KMS-11 (cell line): ENCODE measurements around the gene BRSK2.
"Not testable (repeated sequence)": the region's sequence is repeated elsewhere in the genome, so short reads cannot be mapped to it uniquely, and the experiment has no call there.

Experiments
- H2AFZ ChIP-seq: fragments of 200-600 bp; sonication (generic); 2 replicates; pipeline ENCODE4 v1.6.1; 2016; ENCODE audit warnings: antibody characterized with exemption, mixed run types, low read depth
- H3K27ac ChIP-seq: fragments of 200-600 bp; sonication (generic); 2 replicates; pipeline ENCODE4 v1.6.1; 2016; ENCODE audit warnings: mild to moderate bottlenecking, mixed run types
- H3K27me3 ChIP-seq: fragments of 200-600 bp; sonication (generic); 2 replicates; pipeline ENCODE4 v1.6.1; 2017; ENCODE audit warnings: mild to moderate bottlenecking, low read depth, mixed run types, moderate library complexity; ENCODE audit not compliant: insufficient read depth
- H3K36me3 ChIP-seq: fragments of 200-600 bp; sonication (generic); 2 replicates; pipeline ENCODE4 v1.6.1; 2017; ENCODE audit warnings: mild to moderate bottlenecking, mixed run types; ENCODE audit not compliant: insufficient read depth
- H3K4me1 ChIP-seq: fragments of 200-600 bp; sonication (generic); 2 replicates; pipeline ENCODE4 v1.6.1; 2016; ENCODE audit warnings: mild to moderate bottlenecking, low read depth, mixed run types; ENCODE audit not compliant: poor library complexity, severe bottlenecking
- H3K4me2 ChIP-seq: fragments of 200-600 bp; sonication (generic); 2 replicates; pipeline ENCODE4 v1.7.0; 2016; ENCODE audit warnings: mild to moderate bottlenecking, mixed run types
- H3K4me3 ChIP-seq: fragments of 200-600 bp; sonication (generic); IDR thresholded peaks from 2 replicates; pipeline ENCODE4 v1.6.1; 2017; ENCODE audit warnings: low read depth, low read length, mixed read lengths; ENCODE audit not compliant: insufficient read depth
- H3K79me2 ChIP-seq: fragments of 200-600 bp; sonication (generic); 2 replicates; pipeline ENCODE4 v1.6.1; 2016; ENCODE audit warnings: low read depth, mixed run types; ENCODE audit not compliant: insufficient read depth
- H3K9ac ChIP-seq: fragments of 200-600 bp; sonication (generic); 2 replicates; pipeline ENCODE4 v1.6.1; 2016; ENCODE audit warnings: mild to moderate bottlenecking, mixed run types
- H4K20me1 ChIP-seq: fragments of 200-600 bp; sonication (generic); 2 replicates; pipeline ENCODE4 v1.6.1; 2016; ENCODE audit warnings: mild to moderate bottlenecking, mixed run types; ENCODE audit not compliant: insufficient read depth
- CTCF ChIP-seq: fragments of 200-600 bp; sonication (generic); conservative IDR thresholded peaks from 2 replicates; pipeline ENCODE4 v1.6.1; 2017; ENCODE audit warnings: low read depth, mild to moderate bottlenecking, antibody characterized with exemption, low read length, moderate library complexity, mixed read lengths

The BRSK2 gene

DNA sequence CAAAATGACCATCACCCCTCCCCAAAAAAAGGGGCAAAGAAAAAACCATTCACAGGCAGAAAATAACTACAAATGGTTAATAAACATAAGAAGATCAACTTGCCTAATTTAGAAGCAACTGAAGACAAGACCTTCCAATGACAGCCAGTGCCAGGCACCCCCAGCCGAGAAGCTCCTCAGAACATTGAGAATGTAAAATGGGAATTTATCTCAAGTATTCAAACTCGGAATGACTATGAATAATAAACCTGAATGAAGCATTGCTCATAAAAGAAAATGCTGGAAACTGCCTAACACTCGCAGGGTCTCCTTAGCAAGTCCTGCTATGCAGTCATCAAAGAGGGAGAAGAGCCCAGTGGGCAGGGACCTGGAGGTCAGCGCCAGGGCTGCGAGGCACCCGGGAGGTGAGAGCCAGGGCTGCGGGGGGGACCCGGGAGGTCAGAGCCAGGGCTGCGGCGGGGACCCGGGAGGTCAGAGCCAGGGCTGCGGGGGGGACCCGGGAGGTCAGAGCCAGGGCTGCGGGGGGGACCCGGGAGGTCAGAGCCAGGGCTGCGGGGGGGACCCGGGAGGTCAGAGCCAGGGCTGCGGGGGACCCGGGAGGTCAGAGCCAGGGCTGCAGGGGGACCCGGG, 120.0 kb downstream of the BRSK2 start:
- Histone ChIP-seq H3K9ac (no peak overlapping the region), H3K27ac (no peak overlapping the region), H3K4me1 (no peaks in the 10 kb centered on the region), H3K79me2 (no peaks in the 10 kb centered on the region), H4K20me1 (no peaks in the 10 kb centered on the region), H3K36me3 (no peaks in the 10 kb centered on the region), H3K4me3 (no peak overlapping the region), H2AFZ (no peak overlapping the region), H3K27me3 (no peaks in the 10 kb centered on the region), H3K4me2 (no peak overlapping the region)
- TF ChIP-seq CTCF = no peak

GRCh38 chr11:1510351-1510750, 120.6 kb downstream of the BRSK2 start:
- H3K79me2 ChIP-seq, H3K4me1 ChIP-seq, H3K4me3 ChIP-seq, H4K20me1 ChIP-seq, H3K27ac ChIP-seq, H3K36me3 ChIP-seq, H2AFZ ChIP-seq, H3K4me2 ChIP-seq, H3K27me3 ChIP-seq, H3K9ac ChIP-seq: not testable (repeated sequence)

DNA sequence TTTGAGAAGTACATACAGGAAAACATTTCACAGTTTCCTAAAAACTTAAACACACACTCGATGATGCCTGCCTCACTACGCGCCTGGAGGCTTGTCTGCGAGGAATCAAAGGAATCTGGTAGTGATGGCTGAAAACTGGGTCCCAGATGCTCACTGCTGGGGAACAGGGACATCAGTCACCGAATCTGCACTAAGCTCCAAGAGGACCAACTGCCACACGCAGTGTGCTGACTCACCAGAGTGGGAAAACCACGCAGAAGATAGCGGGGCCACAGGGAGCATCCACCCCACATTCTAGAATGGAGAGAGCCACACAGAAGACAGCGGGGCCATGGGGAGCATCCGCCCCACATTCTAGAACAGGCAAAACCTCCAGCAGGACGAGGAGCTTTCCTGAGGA, 121.2 kb downstream of the BRSK2 start:
- no peaks in the 10 kb centered on the region for H3K79me2 ChIP-seq
- no peak overlapping the region for H3K4me2 ChIP-seq
- no peak for TF ChIP-seq CTCF
- H3K27ac ChIP-seq = no peak overlapping the region
- H4K20me1 ChIP-seq = no peaks in the 10 kb centered on the region
- H3K27me3 ChIP-seq = no peaks in the 10 kb centered on the region
- no peaks in the 10 kb centered on the region for H3K36me3 ChIP-seq
- H3K4me1 ChIP-seq = no peaks in the 10 kb centered on the region
- H3K9ac ChIP-seq = no peak overlapping the region
- H3K4me3 ChIP-seq = no peak overlapping the region
- H2AFZ ChIP-seq = no peak overlapping the region

DNA sequence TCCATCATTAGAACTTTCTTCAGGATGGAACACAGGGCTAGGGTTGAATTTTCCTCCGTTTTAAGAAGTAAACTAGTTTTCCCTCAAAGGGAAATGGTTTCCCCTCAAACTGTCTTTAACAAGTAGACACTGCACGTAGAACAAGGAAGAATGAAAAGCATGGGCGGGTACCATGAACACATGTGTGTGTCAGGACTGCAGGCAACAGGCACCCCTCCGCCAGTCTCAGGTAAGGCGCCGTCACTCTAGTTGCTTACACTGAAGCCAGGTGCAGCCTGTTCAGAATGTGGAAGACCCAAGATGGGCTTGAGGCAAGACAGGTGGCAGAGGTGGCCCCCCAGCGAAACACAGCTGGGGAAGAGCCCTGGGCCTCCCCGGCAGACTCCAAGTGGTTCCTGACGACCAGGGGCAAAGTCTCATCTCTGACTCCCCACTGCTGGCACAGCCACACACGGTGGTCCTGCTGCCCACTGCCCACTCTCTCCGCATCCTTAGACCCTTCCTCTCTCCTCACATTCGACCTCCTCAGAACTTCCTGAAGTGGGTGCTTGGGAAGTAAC, 122.3 kb downstream of the BRSK2 start:
- no peaks in the 10 kb centered on the region for H4K20me1 ChIP-seq
- no peak for TF ChIP-seq CTCF

More for the DNA sequence above, 122.3 kb downstream of the BRSK2 start:
- Histone ChIP-seq H3K9ac (no peak overlapping the region), H3K36me3 (no peaks in the 10 kb centered on the region), H3K27ac (no peak overlapping the region), H3K27me3 (no peaks in the 10 kb centered on the region), H3K79me2 (no peaks in the 10 kb centered on the region), H3K4me2 (no peak overlapping the region), H2AFZ (no peak overlapping the region), H3K4me3 (no peak overlapping the region), H3K4me1 (no peaks in the 10 kb centered on the region)
